Skin epidermis (tissue), 12 donors: ENCODE measurements around the gene CLEC2B.

Experiments
- H3K27ac ChIP-seq, 21 experiments: fragments of 200-600 bp; sonication (generic) in 11 of 21; one replicate each; pipeline ENCODE4 v1.5.0; 2020; ENCODE audit warnings: mild to moderate bottlenecking in 3 of 21, inconsistent platforms in 2 of 21, moderate library complexity in 2 of 21
- H3K4me3 ChIP-seq, 7 experiments: fragments of 200-600 bp; sonication (generic) in 2 of 7; one replicate each; pipeline ENCODE4 v1.5.0; 2020; ENCODE audit warnings: inconsistent platforms in 2 of 7, mild to moderate bottlenecking in 2 of 7, moderate library complexity in 1 of 7

Gene CLEC2B

DNA sequence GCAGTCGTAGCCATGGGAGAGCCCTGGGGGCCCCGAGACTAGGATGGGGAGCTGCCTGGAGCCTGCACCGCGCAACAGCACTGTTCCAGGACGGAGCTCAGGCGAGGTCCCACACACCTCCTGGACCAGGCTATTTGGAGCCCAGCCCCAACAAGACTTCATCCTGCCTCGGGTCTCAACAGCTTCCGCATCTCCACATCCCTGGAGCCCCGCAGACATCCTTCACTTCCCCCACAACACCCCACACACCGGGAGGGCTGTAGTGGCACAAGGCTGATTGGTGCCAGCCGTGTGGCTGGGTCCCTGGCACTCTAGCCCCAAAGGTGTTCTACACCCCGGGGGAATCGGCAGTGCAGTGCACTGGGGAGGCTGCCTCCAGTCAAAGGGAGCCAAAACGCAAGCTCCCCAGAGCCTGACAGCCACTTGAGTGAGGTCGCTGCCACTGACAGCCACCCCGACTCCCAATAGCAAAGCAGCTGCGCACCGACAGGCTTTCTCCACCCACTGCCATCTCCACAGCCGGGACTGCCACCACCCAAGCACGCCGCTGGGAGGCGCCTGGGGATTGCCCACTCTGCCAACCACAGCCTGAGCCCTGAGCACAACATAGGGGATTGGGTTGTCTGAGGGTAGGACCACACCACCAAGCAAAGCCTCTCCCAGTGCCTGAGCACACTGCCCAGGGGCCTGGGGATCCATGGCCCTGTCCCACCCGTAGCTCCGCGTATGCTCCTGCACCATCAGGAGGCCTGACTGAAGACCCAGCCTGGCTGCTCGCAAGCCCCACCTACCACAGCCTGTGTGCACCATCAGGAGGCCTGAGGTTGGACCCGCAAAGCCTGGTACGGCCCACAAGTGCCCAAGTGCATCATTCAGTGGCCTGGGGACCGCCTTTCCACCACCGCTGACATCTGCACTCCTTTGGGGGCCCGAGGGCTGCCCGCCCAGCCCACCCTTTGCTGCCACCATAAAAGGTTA, 55.0 kb downstream of the CLEC2B start:
- Histone ChIP-seq H3K27ac (peak overlapping the region in 1 of 21 experiments; percentile 53), H3K4me3 (peak overlapping the region; percentile 19 to 38 (median 22))

DNA sequence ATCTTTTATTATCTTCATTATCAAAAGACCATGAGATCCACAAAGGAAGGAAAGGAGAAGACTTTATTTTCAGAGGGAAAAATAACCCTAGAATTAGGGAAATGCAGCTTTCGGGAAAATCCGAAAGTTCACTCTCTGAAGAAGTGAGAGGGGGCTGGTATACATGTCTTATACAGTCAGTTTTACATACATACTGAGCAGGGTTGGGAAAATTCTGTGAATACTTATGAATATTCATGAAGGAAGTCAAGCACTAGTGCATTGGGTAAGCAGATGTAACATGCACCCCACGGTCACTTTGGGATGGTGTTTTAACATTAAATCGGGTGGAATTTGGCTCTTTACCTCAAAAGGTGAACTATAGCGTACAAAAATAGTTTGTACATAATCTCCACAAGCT, 57.5 kb downstream of the CLEC2B start:
- Histone ChIP-seq H3K4me3 (no peak overlapping the region), H3K27ac (no peak overlapping the region)

DNA sequence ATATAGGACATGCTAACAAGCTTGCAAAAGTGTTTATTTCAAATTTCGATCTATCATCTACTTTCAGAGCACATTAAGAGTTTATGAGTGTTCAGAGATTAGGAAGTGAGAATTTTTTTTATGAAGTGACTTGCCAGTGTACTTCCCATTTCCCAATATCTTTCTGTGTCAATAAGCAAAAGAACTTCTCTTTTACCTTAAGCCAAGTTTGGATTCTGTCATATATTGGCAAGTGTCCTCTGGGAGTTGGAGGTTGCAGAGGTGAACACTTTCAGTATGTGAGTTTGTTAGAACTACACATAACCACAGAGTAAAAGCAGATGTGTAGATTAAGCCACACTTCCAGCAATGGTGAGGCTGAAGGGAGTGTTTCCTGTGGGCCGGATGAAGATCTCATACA, 58.5 kb downstream of the CLEC2B start:
- Histone ChIP-seq H3K4me3 (no peak overlapping the region), H3K27ac (no peak overlapping the region)

DNA sequence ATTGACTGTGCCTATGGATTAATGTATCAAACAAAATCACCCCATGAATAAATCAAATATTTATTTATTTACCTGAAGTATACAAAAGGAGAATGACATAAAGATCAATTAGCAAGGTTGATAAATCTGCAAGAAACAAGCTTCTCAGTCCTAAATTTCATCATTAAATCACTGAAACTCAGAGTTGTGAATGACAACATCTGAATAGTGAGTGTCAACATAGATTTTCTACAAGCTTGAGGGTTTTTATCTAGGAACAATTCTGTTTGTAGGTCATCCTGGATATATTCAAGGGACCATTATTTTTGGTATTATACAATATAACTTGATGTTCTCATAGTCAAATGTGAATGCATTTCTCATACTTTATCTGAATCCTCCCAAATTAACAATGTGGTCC, 59.3 kb downstream of the CLEC2B start:
- Histone ChIP-seq H3K4me3 (no peak overlapping the region), H3K27ac (no peak overlapping the region)

DNA sequence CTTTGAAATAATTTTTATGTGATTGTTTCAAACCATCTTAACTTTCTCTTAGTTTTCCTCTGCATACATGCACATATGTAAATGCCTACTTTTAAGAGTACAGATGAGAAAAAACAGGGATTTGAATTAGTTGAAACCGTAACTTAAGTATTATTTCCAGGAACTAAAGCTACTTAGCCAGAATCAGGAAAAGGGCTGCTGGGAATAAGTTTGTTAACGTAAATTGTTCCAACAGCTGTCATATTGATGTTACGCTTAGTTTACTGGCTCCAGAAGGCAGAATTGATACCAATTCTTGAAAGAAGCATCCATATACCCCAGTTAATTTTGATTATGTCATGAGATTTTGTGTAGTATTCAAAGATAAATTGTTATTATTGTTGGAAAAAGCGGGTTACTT, 59.8 kb downstream of the CLEC2B start:
- H3K4me3 ChIP-seq = no peak overlapping the region

DNA sequence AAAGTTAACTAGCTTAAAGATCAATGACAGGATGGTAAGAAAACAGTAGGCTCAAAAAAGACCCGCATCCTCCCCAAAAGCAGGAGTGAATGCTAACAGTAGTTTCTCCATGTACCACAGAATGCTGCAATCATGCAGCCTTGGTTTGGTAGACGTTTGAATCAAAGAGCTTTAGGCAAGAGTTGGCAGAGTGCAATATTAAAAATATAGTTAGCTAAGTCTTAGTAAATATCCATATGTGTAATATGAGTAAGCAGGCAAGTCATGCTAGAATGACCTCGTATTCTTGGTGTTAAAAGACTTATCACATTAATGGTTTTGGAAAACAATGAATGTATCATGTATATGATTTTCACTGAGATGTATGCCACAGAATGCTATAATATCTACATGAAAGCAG, 60.6 kb downstream of the CLEC2B start:
- Histone ChIP-seq H3K4me3 (no peak overlapping the region), H3K27ac (no peak overlapping the region)

More for the DNA sequence above, 59.8 kb downstream of the CLEC2B start:
- H3K27ac ChIP-seq = no peak overlapping the region

DNA sequence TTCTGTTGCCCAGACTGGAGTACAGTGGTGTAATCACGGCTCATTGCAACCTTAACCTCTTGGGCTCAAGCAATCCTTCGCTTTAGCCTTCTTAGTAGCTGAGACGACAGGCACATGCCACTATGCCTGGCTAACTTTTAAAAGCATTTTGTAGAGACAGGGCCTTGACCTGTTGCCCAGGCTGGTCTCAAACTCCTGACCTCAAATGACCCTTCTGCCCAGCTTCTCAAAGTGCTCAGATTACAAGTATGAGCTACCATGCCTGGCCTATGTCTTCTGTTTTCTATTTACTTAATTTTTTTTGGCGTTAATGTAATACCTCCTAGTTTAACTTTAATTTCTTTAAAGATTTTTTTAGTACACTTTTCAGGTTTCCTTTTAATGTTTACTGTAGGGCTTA, 62.4 kb downstream of the CLEC2B start:
- Histone ChIP-seq H3K27ac (no peak overlapping the region), H3K4me3 (no peak overlapping the region)

DNA sequence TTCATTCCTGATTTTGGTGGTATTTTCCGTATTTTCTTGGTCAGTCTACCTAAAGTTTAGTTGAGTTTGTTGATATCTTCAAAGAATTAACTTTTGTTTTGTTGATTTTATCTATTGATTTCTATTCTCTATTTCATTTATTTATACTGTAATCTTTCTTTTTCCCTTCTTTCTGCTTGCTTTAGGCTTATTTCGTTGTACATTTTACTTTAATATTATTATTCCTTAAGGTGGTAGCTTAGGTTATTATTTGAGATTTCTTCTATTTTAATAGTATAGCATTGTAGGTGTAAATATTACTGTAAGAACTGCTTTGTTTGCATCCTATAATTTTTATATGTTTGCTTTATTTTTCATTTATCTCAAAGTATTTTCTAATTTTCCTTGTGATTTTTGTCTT, 63.3 kb downstream of the CLEC2B start:
- H3K27ac ChIP-seq = no peak overlapping the region

More for the DNA sequence above, 63.3 kb downstream of the CLEC2B start:
- H3K4me3 ChIP-seq = no peak overlapping the region
